22Rv1 (cell line): Measurements from ENCODE around the gene MICU1.

Experiments
- H3K27ac ChIP-seq: fragments of 450-650 bp; 2 replicates; pipeline ENCODE4 v1.5.1; 2017
- ZFX ChIP-seq: fragments of 450-650 bp; IDR thresholded peaks from 2 replicates; pipeline ENCODE4 v1.6.1; 2017; ENCODE audit warnings: antibody characterized with exemption, borderline replicate concordance
- TF ChIP-seq, protein P1 (sequence below): fragments of 450-650 bp; IDR thresholded peaks from 2 replicates; pipeline ENCODE4 v1.5.1; 2017; ENCODE audit warnings: mild to moderate bottlenecking

Gene MICU1

GRCh38 chr10:72587568-72587967 is 38.3 kb downstream of the MICU1 start:
- TF ChIP-seq, protein P1, sequence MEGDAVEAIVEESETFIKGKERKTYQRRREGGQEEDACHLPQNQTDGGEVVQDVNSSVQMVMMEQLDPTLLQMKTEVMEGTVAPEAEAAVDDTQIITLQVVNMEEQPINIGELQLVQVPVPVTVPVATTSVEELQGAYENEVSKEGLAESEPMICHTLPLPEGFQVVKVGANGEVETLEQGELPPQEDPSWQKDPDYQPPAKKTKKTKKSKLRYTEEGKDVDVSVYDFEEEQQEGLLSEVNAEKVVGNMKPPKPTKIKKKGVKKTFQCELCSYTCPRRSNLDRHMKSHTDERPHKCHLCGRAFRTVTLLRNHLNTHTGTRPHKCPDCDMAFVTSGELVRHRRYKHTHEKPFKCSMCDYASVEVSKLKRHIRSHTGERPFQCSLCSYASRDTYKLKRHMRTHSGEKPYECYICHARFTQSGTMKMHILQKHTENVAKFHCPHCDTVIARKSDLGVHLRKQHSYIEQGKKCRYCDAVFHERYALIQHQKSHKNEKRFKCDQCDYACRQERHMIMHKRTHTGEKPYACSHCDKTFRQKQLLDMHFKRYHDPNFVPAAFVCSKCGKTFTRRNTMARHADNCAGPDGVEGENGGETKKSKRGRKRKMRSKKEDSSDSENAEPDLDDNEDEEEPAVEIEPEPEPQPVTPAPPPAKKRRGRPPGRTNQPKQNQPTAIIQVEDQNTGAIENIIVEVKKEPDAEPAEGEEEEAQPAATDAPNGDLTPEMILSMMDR = no peak
- no peak for TF ChIP-seq ZFX
- no peak overlapping the region for H3K27ac ChIP-seq

DNA sequence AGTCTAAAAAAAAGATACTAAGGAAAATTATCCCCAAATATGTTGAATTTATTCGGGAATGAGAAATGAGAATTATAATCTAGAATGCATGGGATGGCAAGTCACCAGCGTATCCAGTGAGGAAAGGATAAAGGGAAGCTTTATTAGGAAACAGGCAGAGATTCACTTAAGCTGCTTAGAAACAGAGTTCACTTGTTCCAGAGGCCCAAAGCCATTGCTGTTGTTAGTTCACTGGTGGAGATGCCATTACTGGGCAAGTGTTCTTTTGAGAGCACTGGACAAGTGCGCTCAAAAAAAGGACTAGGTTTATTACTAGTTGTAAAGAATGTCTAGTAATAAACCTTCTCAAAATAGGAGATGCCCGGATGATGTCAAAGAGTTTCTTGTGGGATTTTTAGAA is 51.2 kb downstream of the MICU1 start:
- TF ChIP-seq, protein P1 = no peak
- TF ChIP-seq ZFX = no peak
- no peak overlapping the region for H3K27ac ChIP-seq

GRCh38 chr10:72573079-72573478 is 52.8 kb downstream of the MICU1 start:
- TF ChIP-seq, protein P1 = no peak
- TF ChIP-seq ZFX = no peak
- no peak overlapping the region for H3K27ac ChIP-seq

DNA sequence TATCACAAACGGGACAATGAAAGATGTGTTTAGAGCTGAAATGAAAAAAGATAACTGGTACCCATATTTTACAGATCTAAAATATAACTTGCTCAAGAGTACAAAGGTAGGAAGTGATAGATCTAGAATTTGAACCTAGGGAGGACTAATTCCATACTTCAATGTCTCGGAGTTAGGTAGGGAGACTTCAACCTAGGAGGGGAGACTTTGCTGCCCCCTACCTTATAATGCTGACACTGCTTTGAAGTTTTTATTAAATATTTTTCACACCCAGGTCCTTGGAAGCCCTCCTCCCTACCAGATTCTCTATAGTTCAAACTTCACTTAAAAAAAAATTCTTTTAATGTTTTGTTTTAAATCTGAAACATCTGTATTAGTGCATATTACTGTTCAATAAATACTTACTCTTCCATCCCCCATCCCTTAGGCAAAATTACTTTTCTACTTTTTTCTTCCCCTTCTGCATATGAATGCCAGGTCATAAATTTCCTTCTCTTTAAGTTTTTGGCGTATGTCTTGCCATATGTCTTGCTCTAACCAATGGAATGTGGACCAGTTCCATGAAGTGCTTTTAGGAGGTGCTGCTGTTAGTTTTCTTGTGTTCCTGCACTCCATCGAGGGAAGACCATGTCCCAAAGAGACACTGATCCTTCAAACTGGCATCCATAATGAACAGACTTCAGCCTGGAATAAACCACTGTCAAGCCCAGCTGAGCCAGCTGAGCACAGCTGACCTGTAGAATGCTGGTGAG is 57.8 kb downstream of the MICU1 start:
- no peak overlapping the region for H3K27ac ChIP-seq
- TF ChIP-seq, protein P1 = peak; percentile 73
- no peak for TF ChIP-seq ZFX

- TF ChIP-seq ZFX = no peak
- TF ChIP-seq, protein P1 = no peak
- no peak overlapping the region for H3K27ac ChIP-seq
These were observed 58.5 kb downstream of the MICU1 start for GRCh38 chr10:72567421-72567820.

GRCh38 chr10:72564596-72564995 is 61.3 kb downstream of the MICU1 start:
- TF ChIP-seq, protein P1 = no peak
- no peak for TF ChIP-seq ZFX
- H3K27ac ChIP-seq = no peak overlapping the region

GRCh38 chr10:72563327-72563932 is 62.4 kb downstream of the MICU1 start:
- no peak overlapping the region for H3K27ac ChIP-seq
- TF ChIP-seq ZFX = no peak
- TF ChIP-seq, protein P1 = no peak
